Stimulated activated CD4-positive, alpha-beta T cell treated with anti-CD3 and anti-CD28 coated beads, Interleukin-1b, Interleukin-23, amount 100 ng/mL, for 1 hour (primary cell): ENCODE results near the gene S100A6.
A peak's percentile ranks its signal among the peaks of the same experiment; 100 is the strongest.
"Not testable (repeated sequence)": the region's sequence is repeated elsewhere in the genome, so short reads cannot be mapped to it uniquely, and the experiment has no call there.

Experiments
- DNase-seq, 2 donors: peaks; one replicate each; pipeline ENCODE4 v3.0.0-alpha.2; 2020; ENCODE audit warnings: low read depth in 2 of 2

S100A6 gene

DNA sequence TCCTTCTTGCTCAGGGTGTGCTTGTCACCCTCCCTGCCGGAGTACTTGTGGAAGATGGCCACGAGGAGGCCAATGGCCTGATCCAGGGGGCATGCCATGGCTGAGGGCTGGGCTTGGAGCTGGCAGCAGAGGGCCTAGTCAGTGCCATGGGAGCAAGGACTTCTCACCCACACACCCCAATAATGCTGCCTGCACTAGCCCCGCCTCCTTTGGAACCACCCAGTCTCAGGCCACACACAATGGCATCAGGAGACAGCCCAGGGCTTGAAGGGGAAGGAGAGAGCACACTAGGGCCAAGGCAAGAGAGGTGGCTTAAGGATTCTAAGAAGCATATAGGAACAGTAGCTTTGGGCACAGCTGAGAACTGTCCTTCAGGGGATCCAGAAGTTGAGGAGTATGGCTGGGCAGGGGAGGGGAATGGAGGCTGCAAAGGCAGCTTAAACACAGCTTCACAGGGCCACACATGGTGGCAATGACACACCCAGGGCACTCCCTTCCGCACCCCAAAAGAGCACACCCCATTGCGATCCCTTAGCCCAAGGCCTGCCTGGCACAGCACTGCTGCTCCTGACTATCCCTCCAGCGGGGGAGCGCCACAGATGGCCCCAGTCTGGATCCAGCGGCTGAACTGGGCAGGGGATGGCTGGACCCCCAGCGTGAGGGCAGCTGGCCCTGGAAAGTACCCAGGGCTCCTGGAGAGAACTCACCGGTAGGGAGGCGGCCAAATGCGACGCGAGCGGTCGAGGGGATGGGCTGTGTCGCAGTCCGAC lies at the start of gene S100A6:
Gene S100A6 (minus strand): TSS at position 750 of the 770 bp plus-strand sequence. CDS start 652 bp downstream, at position 98.
- no peak for DNase-seq

DNA sequence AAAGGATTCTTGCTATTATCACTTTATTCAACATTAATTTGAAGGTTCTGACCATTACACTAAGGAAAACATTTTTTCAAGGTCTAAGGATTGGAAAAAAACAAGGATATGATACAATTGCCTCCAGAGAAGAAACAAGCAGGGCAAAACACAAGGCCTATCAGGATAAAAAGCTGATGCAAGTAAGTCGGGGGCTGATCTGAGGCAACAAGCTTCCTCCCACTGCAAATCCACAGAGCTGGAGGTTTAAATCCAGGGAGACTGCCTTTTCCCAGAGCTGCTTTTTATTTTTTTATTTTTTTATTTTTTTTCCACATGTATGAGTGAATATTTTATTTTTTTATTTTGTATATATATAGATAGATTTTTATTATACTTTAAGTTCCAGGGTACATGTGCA lies 49.2 kb upstream of the S100A6 start:
- DNase-seq: no peak

DNA sequence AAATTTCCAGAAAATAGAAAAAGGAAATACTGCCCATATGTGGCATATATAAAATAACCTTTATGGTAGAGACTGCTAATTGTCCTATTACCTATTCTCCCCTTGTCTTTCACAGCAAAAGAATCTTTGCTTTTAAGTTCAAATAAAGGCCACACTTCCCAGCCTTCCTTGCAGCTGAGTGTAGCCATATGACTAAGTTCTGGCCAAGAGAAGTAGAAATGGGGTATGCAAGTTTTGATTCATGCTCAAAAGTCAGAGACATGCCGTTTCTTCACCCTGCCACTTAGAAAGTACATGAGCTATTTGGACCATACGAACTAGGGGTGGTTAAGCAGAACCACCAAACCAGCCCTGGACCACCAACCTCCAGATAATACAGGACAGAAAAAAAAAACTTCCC lies 48.2 kb upstream of the S100A6 start:
- no peak for DNase-seq

DNA sequence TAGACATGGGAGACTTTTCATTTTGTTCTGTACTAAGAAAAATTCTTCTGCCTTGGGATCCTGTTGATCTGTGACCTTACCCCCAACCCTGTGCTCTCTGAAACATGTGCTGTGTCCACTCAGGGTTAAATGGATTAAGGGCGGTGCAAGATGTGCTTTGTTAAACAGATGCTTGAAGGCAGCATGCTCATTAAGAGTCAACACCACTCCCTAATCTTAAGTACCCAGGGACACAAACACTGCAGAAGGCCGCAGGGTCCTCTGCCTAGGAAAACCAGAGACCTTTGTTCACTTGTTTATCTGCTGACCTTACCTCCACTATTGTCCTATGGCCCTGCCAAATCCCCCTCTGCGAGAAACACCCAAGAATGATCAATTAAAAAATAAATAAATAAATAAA lies 47.7 kb upstream of the S100A6 start:
- not testable (repeated sequence) for DNase-seq

DNA sequence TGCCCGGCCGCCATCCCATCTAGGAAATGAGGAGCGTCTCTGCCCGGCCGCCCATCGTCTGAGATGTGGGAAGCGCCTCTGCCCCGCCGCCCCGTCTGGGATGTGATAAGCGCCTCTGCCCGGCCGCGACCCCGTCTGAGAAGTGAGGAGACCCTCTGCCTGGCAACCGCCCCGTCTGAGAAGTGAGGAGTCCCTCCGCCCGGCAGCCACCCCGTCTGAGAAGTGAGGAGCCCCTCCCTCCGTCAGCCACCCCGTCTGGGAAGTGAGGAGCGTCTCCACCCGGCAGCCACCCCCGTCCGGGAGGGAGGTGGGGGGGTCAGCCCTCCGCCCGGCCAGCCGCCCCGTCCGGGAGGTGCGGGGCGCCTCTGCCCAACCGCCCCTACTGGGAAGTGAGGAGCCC lies 47.0 kb upstream of the S100A6 start:
- DNase-seq: not testable (repeated sequence)

DNA sequence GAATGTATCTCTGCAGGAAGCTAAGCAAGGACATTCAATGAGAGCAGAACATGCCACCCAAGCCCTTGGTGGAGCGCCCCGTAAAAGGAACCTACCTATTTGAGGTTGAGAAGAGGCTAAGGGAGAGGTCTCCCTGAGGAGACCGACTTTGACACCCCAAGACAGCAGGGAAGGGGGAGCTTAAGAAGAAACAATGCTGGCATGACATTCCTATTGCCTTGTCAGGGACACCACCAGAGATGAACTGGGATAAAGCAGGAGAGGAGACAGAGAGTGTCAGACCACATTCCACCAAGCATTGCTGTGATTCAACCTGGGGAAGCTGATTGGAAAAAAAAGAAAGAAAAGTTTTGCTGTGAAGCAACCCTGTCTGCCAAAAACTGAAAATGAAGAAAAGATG lies 43.1 kb upstream of the S100A6 start:
- no peak for DNase-seq

DNA sequence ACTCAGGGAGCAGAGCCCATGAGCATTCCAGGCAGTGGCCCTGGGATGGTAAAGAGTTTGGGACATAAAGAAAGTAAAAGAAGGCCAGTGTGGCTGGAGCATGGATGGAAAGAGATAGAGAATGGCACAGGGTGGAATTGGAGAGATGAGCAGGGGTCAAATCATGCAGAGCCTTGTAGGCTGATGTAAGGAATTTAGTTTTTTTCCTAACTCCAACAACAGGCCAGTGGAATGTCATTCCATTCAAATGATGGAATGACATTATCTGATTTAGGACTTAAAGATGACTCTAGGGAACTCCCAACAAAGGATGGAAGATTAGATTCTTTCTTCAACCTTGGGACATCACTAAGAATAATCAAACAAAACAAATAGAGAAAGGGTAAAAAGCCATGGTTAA lies 42.7 kb upstream of the S100A6 start:
- DNase-seq: no peak

DNA sequence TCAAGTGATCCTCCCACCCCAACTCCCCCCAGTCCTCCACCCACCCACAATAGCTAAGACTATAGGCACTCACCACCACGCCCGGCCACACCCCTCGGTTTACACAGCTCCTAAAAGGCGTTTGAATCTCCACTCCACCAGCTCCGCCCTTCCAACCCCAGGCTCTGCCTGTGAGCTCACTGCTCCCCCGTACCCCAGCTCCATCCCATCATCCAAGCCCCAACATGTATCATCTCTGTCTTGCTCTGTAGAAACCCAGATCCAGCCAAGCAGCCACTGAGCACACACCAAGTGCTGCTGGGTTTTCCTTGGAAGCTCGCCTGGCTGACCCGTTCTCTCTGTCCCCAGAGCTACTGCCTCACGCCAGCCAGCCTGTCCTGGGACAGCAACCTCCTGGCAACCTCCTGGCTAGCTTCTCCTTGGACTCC lies 41.8 kb upstream of the S100A6 start:
- no peak for DNase-seq

DNA sequence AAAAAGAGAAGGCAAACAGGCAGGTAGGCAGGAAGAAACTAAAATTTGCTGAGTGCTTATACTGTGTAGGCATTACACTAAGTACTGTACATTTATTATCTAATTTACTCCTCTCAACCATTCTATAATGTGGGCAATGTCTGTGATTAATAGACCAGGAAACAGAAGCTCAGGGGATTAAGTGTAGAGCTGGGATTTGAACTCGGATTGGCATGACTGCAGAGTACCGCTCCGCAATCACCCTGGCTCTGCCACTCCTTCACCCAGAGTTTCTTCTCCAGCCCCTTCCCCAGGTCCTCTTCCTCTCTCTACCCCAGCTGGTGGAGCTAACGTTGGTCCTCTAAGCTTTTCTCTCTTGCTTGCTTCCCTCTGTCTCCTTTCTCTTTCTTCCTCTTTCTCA lies 41.3 kb upstream of the S100A6 start:
- DNase-seq: no peak

DNA sequence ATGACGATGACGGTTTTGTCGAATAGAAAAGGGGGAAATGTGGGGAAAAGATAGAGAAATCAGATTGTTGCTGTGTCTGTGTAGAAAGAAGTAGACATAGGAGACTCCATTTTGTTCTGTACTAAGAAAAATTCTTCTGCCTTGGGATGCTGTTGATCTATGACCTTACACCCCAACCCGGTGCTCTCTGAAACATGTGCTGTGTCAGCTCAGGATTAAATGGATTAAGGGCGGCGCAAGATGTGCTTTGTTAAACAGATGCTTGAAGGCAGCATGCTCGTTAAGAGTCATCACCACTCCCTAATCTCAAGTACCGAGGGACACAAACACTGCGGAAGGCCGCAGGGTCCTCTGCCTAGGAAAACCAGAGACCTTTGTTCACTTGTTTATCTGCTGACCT lies 39.7 kb upstream of the S100A6 start:
- not testable (repeated sequence) for DNase-seq

DNA sequence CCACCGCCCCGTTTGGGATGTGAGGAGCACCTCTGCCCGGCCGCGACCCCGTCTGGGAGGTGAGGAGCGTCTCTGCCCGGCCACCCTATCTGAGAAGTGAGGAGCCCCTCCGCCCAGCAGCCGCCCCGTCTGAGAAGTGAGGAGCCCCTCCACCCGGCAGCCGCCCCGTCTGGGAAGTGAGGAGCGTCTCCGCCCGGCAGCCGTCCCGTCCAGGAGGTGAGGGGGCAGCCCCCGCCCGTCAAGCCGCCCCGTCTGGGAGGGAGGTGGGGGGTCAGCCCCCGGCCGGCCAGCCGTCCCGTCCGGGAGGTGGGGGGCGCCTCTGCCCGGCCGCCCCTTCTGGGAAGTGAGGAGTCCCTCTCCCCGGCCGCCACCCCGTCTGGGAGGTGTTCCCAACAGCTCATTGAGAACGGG lies 39.3 kb upstream of the S100A6 start:
- not testable (repeated sequence) for DNase-seq

DNA sequence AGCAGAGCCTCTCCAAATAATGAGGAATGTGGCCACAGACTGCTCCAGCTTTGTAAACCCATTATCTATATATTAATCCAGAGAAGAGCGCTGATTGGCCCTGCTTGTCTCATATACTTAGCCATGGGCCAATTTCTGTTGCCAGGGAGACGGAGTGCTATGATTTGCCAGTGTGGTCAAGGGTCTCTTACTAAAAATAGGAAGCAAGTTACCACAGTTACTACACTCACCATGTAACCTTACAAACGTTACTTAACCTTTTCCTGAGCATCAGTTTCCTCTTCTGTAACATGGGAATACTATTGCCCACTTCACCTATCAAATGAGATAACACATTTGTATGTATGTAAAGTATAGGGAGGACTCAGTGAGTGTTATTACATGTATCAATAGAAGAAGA lies 37.6 kb upstream of the S100A6 start:
- DNase-seq: no peak

DNA sequence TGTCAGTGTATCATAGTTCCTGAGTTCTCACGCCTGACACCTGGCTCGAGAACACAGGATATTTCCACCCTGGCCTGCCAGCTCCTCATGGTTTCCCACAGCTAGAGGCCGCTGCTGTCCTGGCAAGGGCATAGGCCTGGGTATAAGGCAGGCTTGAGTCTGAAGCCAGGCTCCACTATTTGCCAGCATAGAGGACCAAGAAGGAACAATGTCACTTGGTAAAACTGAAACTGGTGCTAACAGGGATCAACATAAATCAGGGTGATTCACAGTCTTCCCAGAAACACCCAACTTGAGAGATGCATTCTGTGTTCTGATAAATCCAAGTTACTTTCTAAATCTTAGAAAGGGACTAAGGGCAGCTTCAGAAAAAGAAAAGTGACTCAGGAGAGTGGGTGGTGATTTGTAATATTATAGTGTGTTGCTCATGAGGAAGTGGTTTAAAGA lies 36.8 kb upstream of the S100A6 start:
- DNase-seq: no peak

DNA sequence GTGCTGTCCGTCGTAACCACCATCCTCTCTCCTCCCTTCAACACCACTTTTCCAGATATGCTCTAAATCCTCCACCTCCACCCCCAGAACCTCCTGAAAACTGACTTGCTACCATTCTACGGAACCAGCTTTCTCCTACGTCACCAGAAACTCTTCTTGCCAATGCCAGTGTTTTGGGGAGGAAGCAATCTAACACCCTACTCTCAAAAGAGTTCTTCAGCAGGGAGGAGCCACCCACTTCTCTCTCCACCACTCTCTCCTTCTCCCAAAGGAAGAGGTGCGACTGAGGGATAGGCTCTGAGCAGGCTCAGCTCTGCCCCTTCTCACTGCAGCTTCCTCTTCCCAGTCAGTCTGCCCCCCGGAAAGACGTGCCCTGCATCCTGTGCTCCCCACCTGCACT lies 35.9 kb upstream of the S100A6 start:
- no peak for DNase-seq

DNA sequence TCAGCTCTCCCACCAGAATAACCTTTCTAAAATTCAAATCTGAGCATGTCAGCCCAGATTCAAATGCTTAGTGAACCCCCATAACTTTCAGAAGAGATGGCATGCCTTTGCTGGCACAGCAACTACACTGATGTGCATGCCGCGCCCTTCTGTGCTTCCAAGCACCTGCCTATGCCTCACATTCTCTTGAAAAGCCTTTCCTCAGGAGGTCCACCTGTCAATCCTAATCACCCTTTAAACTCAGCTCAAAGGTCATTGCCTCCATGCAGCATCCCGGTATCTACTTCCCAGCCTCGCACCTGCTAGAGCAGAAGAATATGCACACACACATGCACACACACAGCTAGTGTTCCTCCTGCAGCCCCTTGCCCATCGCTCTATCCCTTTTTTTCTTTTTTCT lies 35.1 kb upstream of the S100A6 start:
- no peak for DNase-seq

DNA sequence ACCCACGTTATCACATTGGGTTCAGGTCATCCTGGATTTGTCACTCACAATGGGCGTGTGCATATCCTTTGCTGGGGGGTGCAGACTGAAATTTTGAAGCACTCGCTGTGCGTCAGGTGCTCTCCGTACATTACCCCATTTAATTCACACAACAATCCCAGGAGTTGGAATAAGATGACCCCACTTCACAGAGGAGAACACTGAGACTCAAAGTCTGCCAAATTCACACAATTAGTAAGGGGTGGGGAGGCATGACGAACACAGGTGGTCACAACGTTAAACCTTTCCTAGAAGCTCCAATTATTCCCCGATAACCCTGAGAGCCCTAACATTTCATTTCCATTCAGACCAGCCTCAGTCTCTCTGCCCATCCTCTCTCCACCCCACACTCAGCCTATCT lies 33.7 kb upstream of the S100A6 start:
- DNase-seq: no peak

DNA sequence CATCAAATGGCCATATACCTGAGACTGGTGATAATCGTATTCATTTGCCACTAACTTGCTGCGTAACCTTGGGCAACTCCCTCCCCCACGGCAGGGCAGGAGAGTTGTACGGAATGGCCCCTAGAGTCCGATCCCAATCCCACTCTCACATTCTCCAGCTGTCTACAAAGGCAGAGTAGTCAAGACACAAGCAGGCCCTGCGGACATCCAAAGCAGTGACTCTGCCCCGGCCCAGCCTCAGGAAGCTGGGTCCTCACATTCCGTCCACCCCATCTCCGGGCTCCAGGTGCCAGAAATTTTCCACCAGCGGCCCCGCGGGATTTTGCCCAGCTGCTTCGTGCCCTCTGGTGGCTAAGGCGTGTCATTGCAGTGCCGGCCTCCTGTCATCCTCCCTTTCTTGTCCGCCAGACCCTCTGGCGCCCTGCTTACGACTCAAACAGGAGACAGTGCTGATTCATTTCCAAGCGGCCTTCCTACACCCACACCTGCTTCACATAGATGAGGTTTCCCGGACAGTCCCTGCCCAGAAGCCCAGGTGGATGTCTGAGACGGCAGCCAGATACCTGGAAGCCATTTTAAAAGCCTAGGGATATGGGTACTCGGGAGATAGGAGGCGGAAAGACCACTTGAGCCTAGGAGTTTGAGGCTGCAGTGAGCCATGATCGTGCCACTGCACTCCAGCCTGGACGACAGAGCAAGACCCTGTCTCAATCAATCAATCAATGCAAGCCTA lies 32.7 kb upstream of the S100A6 start:
- peak; percentile 64 to 67 for DNase-seq

DNA sequence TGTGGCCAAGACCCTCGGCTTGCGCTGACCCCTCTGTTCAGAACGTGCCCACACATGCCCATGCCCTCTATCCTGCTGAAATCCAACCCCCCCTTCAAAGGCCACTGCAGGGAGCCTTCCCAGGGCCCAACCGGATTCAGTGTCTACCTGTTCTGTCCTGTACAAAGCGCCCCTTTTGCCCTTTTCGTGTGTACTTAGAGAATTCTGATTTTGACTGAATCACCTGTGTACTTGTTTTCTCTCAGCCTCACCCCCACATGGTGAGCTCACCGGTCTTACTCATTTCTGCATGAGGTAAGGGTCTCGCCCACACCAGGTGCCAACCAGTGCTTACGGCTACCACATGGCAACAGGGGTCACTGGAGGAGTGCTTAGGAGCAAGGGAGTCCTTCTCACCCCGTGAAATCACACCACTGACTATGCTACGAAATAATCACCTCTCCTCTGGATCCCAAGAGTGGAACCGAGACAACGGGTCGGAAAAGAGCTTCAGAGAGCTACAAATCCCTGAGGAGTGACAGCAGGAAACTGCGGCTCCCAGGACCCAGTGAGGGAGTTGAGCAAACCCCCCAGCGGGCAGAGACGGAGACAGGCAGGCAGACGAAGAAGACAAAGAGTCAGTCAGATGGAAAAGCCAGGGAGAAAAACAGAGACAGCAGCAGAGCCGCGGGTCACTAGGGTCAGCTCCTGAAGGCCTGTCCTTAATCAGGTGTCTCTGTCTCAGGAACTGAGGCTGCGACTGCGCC lies 32.0 kb upstream of the S100A6 start:
- no peak for DNase-seq

DNA sequence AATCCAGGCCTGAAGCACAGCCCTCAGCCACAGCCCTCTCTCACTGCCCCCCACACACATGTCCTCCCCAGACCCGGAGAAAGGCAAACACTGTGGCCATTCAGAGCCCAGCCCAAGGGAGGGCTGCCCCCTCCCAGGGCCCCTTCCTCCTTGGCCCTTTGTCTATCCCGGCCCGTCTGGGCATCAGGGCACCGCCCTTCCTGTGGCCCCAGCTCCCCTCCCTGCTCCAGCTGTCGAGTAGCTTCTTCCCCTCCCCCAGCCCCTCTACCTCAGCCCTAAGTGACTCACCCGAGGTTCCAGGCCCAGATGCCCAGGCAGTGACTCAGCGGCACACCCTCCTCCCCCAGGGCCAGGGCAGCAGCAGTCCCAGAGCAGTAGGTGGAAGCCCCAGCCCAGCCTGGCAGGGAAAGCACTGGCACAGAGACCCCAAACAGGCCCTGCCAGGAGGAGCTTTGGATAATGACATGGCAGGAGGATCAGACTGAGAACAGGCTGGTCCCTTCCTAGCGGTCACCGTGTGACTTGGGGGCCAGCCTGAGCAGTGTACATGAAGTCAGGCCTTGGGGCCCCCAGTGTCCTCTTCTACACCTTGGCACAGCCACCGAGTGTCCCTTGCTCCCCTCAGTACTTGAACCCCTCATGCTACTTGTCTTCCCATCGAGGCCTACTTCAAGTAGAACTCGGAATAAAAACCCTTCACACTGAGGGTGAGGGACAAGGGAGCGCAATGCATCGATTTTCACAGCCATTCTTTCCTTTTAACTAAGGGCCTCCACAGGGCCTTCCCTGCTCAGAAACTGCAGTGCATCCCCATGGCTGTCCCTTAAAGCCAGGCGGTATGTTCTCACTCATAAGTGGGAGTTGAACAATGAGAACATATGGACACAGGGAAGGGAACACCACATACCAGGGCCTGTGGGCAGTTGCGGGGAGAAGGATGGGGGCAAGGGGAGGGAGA lies 30.9 kb upstream of the S100A6 start:
- peak; percentile 68 to 84 for DNase-seq

DNA sequence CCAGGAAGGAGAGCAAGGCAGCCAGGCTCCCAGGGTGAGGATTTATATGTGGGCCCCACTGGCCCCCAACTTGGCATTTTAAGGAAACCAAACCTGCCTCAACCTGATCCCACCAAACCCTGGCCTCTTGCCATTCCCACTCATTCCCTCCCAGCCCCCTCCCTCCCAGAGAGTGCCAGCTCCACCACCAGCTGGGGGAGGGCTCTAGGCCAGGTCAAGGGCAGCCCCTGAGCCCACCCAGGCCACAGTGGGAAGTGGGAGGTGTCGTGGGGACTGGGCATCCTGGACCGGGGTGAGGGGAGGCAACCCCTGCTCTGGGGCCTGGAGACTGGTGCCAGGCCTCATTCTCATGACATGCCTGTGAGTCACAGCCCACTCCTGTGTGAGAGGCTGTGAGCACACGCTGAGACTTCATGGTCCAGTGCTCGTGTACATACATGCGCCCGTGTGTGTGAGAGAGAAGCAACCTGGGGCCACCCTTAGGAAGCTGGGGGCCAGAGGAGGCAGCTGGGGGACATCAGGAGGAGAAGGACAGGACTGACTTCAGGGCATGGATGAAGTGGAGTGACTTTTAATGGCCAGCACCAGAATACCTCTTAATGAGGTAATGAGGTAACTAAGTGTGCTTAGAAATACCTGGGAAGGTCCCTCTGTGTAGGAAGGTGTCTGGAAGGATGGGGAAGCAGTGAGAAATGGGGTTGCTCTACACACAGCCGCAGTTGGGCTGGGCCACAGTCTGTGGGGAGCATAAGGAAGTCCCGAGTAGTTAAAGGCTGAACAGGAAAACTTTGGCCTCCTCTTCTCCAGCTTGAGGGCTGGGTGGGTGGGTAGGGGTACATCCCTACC lies 30.0 kb upstream of the S100A6 start, which contains the start of gene S100A2:
Gene S100A2 (minus strand): TSS at position 316 of the 846 bp plus-strand sequence. CDS start 1,967 bp downstream, outside the sequence.
- DNase-seq: no peak
